GM08714 (cell line): Measurements from ENCODE around the gene CLEC11A.
A peak's percentile ranks its signal among the peaks of the same experiment; 100 is the strongest.
"Not testable (repeated sequence)": the region's sequence is repeated elsewhere in the genome, so short reads cannot be mapped to it uniquely, and the experiment has no call there.

Source experiments
- H3K4me3 ChIP-seq: fragments of 200-500 bp; sonication (Bioruptor generic); 2 replicates; pipeline ENCODE4 v1.5.1; 2014; ENCODE audit warnings: mild to moderate bottlenecking, low read length, inconsistent platforms
- ZNF274 ChIP-seq: IDR thresholded peaks from 2 replicates; pipeline ENCODE4 v1.6.1; 2012; ENCODE audit warnings: mild to moderate bottlenecking, low read depth, low read length

Gene CLEC11A

DNA sequence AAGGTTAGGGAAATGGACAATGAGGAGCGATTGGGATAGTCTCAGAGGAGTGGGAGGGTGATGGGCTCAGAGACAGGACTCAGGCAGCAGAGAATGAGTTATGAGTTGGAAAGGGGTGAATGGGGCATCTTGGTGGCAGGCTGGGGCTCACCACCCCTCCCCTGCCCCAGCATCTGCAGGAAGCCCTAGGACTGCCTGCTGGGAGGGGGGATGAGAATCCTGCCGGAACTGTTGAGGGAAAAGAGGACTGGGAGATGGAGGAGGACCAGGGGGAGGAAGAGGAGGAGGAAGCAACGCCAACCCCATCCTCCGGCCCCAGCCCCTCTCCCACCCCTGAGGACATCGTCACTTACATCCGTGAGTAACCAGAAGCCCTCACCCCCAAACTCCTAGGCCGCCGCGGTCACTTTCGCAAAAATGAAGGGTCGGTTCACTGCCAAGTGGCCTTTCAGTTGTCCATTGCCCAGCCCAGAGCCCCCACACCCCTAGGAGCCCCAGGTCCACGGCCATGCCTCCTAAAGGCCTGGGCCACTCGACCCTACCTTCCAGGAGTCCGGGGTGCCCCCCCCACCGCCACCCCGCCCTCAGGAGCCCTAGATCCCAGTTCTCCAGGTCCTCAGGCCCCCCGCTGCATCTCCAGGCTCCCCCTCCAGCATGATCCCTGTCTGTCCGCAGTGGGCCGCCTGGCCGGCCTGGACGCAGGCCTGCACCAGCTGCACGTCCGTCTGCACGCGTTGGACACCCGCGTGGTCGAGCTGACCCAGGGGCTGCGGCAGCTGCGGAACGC, 764 bp downstream of the CLEC11A start:
- H3K4me3 ChIP-seq = peak overlapping the region; percentile 48; the same call in 1 of the 2 replicates
- no peak for TF ChIP-seq ZNF274

- peak overlapping the region; percentile 48 for H3K4me3 ChIP-seq
- no peak for TF ChIP-seq ZNF274
Measured at GRCh38 chr19:50724522-50725217, 1.5 kb downstream of the CLEC11A start.

DNA sequence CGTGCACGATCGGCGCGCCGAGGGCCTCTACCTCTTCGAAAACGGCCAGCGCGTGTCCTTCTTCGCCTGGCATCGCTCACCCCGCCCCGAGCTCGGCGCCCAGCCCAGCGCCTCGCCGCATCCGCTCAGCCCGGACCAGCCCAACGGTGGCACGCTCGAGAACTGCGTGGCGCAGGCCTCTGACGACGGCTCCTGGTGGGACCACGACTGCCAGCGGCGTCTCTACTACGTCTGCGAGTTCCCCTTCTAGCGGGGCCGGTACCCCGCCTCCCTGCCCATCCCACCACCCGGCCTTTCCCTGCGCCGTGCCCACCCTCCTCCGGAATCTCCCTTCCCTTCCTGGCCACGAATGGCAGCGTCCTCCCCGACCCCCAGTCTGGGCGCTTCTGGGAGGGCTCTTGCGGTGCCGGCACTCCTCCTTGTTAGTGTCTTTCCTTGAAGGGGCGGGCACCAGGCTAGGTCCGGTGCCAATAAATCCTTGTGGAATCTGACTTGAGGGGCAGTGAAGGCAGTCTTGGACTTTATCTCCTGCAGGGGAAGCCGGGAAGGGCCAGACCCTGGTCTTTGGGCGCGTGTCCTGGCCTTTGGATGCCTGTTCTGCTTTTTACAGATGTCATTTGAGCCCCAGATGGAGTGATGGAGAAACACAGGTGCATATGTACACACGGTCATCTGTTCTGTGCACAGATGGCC, 2.2 kb downstream of the CLEC11A start:
- H3K4me3 ChIP-seq = peak overlapping the region; percentile 44
- TF ChIP-seq ZNF274 = no peak

DNA sequence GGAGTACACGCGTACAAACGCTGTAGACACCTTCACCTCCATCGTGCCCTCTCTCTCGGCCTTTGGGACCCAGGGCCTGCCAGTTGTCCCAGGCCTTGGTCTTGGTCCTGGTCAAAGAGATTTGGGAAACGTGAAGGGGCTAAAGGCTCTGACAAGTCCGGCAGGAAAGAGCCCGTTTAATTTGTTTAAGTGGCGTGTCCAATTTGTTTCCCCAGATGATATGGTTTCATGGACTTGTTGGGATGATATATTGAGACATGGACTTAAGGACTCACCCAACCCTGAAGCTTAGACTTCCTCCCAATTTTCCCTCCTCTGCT, 2.7 kb downstream of the CLEC11A start:
- TF ChIP-seq ZNF274 = no peak
- H3K4me3 ChIP-seq = no peak overlapping the region; the same call in 1 of the 2 replicates

DNA sequence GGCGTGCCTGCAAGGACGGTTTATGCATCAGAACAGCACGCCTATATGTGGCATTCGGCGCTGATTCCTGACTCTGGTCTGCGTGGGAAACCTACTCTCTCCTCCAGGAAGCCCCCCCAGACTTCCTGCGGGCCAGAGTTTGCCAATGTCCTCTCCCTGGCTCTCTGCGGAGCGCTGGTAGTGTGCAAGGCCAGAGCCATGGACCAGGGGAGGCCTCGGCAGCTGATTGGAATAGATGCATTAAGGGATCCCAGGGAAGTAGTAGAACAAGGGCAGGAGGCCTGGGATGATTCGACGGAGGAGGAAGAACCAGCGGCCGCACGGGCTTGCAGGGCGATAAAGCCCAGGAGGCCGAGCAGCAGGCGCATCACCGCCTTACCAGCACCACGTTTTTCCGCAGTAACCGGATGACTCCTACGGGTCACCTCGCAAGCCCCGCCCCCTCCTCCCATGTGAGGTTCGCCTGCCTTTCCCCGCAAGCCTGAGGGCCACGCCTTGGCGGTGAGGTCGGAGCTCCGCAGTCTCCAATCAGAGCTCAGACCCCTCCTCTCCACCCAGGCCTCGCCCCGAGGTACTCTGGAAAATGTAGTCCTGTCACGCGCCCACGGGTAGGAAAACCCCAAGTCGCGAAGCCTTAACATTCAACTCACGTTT, 5.0 kb downstream of the CLEC11A start:
- no peak overlapping the region for H3K4me3 ChIP-seq
- no peak for TF ChIP-seq ZNF274

- TF ChIP-seq ZNF274 = no peak
- no peak overlapping the region for H3K4me3 ChIP-seq
Measured at GRCh38 chr19:50729894-50730293, 6.7 kb downstream of the CLEC11A start.

- TF ChIP-seq ZNF274 = no peak
- no peak overlapping the region for H3K4me3 ChIP-seq
Measured at GRCh38 chr19:50735869-50736268, 12.7 kb downstream of the CLEC11A start.

- TF ChIP-seq ZNF274 = no peak
- H3K4me3 ChIP-seq = no peak overlapping the region
Measured at GRCh38 chr19:50736338-50736737, 13.2 kb downstream of the CLEC11A start.

- no peak for TF ChIP-seq ZNF274
- no peak overlapping the region for H3K4me3 ChIP-seq
Measured at GRCh38 chr19:50739132-50739913, 16.2 kb downstream of the CLEC11A start.

GRCh38 chr19:50739914-50740426, 16.8 kb downstream of the CLEC11A start:
- TF ChIP-seq ZNF274 = no peak
- no peak overlapping the region for H3K4me3 ChIP-seq

- no peak for TF ChIP-seq ZNF274
- no peak overlapping the region for H3K4me3 ChIP-seq
Measured at GRCh38 chr19:50741179-50741933, 18.2 kb downstream of the CLEC11A start.

- no peak for TF ChIP-seq ZNF274
- no peak overlapping the region for H3K4me3 ChIP-seq
Measured at GRCh38 chr19:50743537-50743936, 20.4 kb downstream of the CLEC11A start.

DNA sequence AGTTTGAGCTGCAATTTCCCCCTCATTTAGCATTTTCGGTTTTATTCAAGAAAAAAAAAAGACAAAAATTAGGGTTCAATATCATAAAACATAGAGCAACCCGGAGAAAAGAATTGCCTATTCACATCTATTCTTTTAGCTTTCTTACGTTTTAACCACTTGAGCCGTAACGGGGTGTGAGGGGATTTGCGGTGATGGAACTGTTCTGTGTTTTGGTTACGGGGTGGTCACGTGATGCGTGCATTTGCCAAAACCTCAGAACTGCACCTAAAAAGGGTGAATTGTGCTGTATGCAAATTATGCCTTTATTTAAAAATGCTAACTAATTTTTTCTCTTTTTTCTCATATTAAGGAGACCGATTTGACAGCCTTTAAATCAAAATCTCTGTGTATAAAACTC, 22.1 kb downstream of the CLEC11A start:
- no peak for TF ChIP-seq ZNF274
- no peak overlapping the region for H3K4me3 ChIP-seq

DNA sequence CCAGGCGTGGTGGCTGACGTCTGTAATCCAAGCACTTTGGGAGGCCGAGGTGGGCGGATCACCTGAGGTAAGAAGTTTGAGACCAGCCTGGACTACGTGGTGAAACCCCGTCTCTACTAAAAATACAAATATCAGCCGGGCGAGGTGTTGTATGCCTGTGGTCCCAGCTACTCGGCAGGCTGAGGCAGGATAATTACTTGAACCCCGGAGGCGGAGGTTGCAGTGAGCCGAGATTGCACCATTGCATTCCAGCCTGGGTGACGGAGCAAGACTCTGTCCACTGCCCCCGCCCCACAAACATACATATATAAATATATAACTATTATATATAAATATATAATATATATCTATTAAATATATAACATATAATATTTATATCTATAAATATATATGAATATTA, 24.0 kb downstream of the CLEC11A start:
- H3K4me3 ChIP-seq = not testable (repeated sequence)
